Measurements from ENCODE around the gene GAPDH.

DNA sequence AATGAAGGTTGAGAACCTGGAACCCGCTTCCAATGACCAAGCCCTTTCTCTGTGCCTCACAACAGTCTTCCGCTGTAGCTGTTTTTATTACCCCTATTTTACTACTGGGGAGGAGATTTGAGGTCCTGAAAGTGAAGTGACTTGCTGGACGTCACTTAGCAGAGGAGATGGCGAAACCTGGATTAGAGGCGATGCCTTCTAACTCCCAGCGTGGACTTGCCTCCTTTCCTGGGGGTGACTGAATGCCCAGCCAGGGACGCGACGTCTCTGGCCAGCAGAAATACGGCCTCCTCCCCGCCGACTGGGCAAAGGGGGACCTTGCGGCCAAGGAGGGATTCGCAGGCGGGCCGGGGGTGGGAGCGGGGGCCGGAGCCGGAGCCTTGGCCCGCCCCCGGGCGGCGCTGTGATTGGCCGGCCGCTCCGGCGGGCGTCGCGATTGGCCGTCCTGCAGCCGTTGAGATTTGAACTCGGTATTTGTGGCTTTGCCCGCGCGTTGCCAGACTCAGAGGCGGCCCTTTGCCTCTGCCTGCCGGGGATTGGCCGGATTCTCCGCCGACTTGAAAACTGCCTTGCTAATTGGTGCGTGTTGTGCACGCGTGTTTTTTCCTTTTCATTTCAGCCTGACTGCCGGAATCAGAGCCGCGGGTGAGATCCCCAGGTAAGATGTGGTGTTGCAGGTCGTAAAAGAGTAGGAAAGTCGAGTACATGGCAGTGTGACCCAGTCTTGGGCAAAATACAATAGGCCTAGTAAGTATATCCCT, 40.6 kb upstream of the GAPDH start, which contains the start of gene NCAPD2:
- TF ChIP-seq, protein P1, sequence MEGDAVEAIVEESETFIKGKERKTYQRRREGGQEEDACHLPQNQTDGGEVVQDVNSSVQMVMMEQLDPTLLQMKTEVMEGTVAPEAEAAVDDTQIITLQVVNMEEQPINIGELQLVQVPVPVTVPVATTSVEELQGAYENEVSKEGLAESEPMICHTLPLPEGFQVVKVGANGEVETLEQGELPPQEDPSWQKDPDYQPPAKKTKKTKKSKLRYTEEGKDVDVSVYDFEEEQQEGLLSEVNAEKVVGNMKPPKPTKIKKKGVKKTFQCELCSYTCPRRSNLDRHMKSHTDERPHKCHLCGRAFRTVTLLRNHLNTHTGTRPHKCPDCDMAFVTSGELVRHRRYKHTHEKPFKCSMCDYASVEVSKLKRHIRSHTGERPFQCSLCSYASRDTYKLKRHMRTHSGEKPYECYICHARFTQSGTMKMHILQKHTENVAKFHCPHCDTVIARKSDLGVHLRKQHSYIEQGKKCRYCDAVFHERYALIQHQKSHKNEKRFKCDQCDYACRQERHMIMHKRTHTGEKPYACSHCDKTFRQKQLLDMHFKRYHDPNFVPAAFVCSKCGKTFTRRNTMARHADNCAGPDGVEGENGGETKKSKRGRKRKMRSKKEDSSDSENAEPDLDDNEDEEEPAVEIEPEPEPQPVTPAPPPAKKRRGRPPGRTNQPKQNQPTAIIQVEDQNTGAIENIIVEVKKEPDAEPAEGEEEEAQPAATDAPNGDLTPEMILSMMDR (conservative IDR thresholded peaks at IDR 0.05 in 1 of 2, IDR thresholded peaks at IDR 0.05 in 1 of 2; ENCODE audit: low read depth in 1 of 2, low read length in 2 of 2), result peak; percentile 8 to 9
- TF ChIP-seq EZH2 (IDR thresholded peaks at IDR 0.05; ENCODE audit: low read length, missing control alignments), result no peak

Data from fibroblast of lung (primary cell).